Measurements from ENCODE around the gene CDC20.

The CDC20 gene

DNA sequence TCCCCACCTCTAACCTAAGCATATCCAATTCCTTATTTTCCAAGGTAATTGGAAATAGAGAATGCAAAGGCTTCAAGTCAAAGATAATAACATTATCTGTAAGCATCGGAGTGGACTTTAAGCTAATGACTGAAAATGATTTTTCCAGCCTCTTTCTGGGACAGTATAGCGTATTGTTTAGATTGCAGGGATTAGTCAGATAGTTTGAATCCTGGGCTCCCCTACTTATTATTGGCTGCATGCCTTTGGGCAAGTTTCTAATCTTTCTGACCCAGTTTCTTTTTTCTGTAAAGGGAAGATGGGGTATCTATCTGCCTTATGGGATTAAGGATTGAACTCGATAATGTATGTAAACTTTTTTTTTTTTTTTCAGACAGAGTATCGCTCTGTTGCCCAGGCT, 1.5 kb upstream of the CDC20 start:
- no peak for DNase-seq (ENCODE audit: insufficient read length, low spot score)
- FAIRE-seq = no peak

DNA sequence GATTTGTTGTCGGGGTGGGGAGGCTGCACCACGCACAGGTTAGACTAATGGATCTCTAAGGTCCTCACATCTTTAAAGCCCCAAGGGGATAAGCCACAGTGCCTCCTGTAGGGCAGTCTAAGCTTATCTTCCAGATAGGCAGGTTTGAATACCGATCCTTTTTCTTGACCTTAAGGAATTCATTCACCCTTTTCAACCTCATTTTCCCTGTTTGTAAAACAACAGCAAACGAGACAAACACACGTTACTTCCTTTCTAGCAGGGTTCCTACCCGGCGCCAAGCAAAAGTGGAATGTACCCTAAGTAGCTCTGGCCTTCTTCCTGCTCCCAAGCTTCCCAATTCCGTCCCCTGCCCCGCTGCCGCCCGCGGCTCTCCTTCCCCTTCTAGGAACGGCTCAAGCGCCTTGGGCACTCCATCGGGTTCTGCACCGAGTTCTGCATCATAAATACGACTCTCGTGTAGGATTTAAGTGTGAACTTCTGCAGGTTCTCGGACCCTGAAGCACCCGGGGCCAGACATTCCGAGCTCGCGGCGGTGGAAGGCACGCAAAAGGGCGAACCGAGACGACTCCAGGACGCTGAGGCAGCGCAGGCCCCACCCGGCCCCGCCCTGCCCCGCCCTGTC, 548 bp upstream of the CDC20 start:
- peak; percentile 57 for DNase-seq (ENCODE audit: insufficient read length, low spot score)
- FAIRE-seq = no peak
- TF ChIP-seq, protein P1, sequence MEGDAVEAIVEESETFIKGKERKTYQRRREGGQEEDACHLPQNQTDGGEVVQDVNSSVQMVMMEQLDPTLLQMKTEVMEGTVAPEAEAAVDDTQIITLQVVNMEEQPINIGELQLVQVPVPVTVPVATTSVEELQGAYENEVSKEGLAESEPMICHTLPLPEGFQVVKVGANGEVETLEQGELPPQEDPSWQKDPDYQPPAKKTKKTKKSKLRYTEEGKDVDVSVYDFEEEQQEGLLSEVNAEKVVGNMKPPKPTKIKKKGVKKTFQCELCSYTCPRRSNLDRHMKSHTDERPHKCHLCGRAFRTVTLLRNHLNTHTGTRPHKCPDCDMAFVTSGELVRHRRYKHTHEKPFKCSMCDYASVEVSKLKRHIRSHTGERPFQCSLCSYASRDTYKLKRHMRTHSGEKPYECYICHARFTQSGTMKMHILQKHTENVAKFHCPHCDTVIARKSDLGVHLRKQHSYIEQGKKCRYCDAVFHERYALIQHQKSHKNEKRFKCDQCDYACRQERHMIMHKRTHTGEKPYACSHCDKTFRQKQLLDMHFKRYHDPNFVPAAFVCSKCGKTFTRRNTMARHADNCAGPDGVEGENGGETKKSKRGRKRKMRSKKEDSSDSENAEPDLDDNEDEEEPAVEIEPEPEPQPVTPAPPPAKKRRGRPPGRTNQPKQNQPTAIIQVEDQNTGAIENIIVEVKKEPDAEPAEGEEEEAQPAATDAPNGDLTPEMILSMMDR (IDR thresholded peaks at IDR 0.05; ENCODE audit: insufficient read depth, missing control alignments) = peak; percentile 49

More for the DNA sequence above, 1.5 kb upstream of the CDC20 start:
- TF ChIP-seq, protein P1 (IDR thresholded peaks at IDR 0.05; ENCODE audit: insufficient read depth, missing control alignments) = no peak

DNA sequence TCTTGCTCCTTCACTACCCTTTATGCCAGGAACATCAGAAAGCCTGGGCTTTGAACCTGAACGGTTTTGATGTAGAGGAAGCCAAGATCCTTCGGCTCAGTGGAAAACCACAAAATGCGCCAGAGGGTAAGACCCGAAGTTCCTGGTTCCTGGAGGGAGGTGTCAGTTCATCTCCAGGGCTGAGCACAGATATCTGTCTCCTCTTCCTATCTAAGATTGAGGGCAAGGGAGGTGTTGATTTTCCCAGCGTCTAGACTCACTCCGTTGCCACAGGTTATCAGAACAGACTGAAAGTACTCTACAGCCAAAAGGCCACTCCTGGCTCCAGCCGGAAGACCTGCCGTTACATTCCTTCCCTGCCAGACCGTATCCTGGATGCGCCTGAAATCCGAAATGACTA, 915 bp downstream of the CDC20 start:
- DNase-seq (ENCODE audit: insufficient read length, low spot score) (no peak), FAIRE-seq (no peak)
- TF ChIP-seq, protein P1 (IDR thresholded peaks at IDR 0.05; ENCODE audit: insufficient read depth, missing control alignments) = no peak

DNA sequence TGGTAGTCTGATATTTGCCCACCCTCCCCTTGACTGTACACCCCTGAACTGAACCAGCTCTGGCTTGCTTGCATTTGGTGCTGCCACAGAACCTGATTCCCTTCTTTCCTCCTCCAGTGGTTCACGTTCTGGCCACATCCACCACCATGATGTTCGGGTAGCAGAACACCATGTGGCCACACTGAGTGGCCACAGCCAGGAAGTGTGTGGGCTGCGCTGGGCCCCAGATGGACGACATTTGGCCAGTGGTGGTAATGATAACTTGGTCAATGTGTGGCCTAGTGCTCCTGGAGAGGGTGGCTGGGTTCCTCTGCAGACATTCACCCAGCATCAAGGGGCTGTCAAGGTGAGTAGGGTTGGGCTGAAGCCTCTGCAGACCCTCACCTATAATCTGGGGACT, 1.8 kb downstream of the CDC20 start:
- FAIRE-seq = no peak
- TF ChIP-seq, protein P1 (IDR thresholded peaks at IDR 0.05; ENCODE audit: insufficient read depth, missing control alignments) = no peak
- DNase-seq (ENCODE audit: insufficient read length, low spot score) = no peak

DNA sequence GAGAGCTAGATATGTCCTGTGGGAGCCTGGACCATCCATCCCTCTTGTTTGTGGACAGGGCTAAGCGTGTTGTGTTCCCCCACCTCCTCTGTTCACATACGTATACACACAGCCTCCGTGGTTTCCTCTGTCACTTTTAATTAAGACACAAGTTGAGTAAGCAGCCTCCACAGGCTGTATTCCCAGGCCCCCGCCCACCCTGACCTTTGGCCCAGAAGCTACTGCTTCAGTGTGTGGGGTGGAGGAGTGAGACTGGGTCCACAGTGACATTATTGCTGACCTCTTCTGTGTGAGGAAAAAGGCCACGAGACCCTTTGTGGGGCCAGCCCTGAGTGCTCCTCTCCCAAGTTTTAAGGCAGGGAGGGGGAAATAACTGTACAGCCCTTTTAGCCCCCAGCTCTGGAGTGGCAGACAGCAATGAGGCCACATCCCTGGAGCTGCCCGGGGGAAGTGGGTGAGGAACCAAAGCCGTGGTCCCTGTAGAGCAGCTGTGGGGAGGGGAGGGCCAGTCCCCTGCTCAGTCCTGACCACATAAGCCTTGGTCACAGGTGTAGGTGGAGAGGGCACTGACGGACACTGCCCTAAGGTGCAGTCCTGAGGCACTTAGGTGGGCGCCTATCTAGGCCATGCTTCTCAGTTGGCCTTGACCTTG, 4.6 kb downstream of the CDC20 start:
- no peak for DNase-seq (ENCODE audit: insufficient read length, low spot score)
- TF ChIP-seq, protein P1 (IDR thresholded peaks at IDR 0.05; ENCODE audit: insufficient read depth, missing control alignments) = no peak

DNA sequence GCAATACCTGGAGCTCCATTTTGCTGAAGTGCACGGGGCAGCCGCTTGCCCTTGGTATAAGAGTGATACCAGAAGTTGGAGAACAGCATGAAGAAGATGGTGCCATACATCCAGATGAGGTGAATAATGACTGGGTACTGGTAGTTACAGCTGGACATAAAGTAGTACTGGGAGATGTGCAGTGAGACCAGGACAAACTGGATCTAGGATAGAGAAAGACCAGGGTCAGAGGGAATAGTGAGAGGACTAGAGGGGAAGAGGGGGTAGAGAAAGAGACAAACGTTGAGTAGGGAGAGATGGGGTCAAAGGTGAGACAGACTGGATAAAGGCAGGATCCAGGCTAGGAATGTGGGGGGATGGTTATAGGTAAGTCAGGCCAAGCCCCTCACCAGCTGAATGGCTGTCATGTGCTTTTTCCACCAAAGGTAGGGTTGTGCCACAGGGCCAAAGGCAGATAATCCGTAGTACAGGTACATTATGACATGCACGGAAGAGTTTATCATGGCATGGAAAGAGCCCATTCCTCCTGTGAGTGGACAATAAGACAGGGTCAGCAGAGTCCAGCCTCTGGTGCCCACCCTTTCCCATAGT, 5.2 kb downstream of the CDC20 start:
- no peak for FAIRE-seq
- DNase-seq (ENCODE audit: insufficient read length, low spot score) = no peak
- TF ChIP-seq, protein P1 (IDR thresholded peaks at IDR 0.05; ENCODE audit: insufficient read depth, missing control alignments) = no peak

More for the DNA sequence above, 4.6 kb downstream of the CDC20 start:
- FAIRE-seq = no peak

DNA sequence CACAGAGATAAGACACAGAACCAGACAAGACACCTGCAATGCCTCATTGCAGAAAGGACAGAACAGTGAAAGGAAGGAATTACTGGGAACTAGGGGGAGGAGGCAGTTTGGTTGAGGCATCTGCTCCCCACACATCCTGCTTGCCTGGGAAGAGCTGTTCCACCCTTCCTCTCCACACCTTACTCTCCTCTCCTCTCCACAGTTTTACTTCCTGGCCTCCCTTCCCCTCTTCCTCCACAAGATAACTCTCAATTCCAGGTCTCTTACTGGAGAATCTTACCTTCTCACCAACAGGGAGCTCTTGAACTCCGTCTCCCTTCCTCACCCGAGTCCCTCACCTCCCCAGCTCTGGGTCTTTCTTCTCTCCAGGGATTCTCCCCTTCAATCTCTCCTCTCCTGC, 6.9 kb downstream of the CDC20 start:
- FAIRE-seq (no peak), DNase-seq (ENCODE audit: insufficient read length, low spot score) (no peak)
- TF ChIP-seq, protein P1 (IDR thresholded peaks at IDR 0.05; ENCODE audit: insufficient read depth, missing control alignments) = no peak

Data from D721Med (cell line).